H9 (cell line): ENCODE results near the gene SUMO2. TPM values are rescaled to one million over a fixed set of nuclear protein-coding genes. Genes with fewer than 3 reads are reported as not detected.

Source experiments
- DNase-seq: peaks from one replicate; pipeline ENCODE4 v3.0.0-alpha.2; 2017
- H2AFZ ChIP-seq: one replicate; pipeline ENCODE4 v1.6.1; 2013; ENCODE audit warnings: mild to moderate bottlenecking, low read length, control low read depth, moderate library complexity
- H2AK5ac ChIP-seq: 2 replicates; pipeline ENCODE4 v1.6.1; 2013; ENCODE audit warnings: low read length, control low read depth, mixed read lengths; ENCODE audit not compliant: insufficient read length
- H2BK120ac ChIP-seq: one replicate; pipeline ENCODE4 v1.6.1; 2013; ENCODE audit warnings: low read depth, mild to moderate bottlenecking, low read length, control low read depth, inconsistent platforms; ENCODE audit not compliant: poor library complexity, severe bottlenecking
- H2BK12ac ChIP-seq: 2 replicates; pipeline ENCODE4 v1.6.1; 2013; ENCODE audit warnings: low read length, control low read depth, mixed read lengths, low read depth; ENCODE audit not compliant: insufficient read length
- H2BK15ac ChIP-seq: 2 replicates; pipeline ENCODE4 v1.6.1; 2013; ENCODE audit warnings: low read depth, low read length, control low read depth
- H2BK20ac ChIP-seq: one replicate; pipeline ENCODE4 v1.6.1; 2013; ENCODE audit warnings: low read depth, mild to moderate bottlenecking, low read length, control low read depth, inconsistent platforms; ENCODE audit not compliant: poor library complexity, severe bottlenecking
- H2BK5ac ChIP-seq: 2 replicates; pipeline ENCODE4 v1.6.1; 2013; ENCODE audit warnings: low read length, control low read depth, mixed read lengths; ENCODE audit not compliant: insufficient read length
- H3K14ac ChIP-seq: 2 replicates; pipeline ENCODE4 v1.6.1; 2013; ENCODE audit warnings: low read length, control low read depth; ENCODE audit not compliant: insufficient read depth
- H3K18ac ChIP-seq: 2 replicates; pipeline ENCODE4 v1.6.1; 2013; ENCODE audit warnings: low read depth, mild to moderate bottlenecking, mixed read lengths, low read length, control low read depth; ENCODE audit not compliant: insufficient read length
- H3K23ac ChIP-seq: 2 replicates; pipeline ENCODE4 v1.6.1; 2013; ENCODE audit warnings: low read length, control low read depth, mixed read lengths, low read depth; ENCODE audit not compliant: insufficient read length
- H3K23me2 ChIP-seq: 2 replicates; pipeline ENCODE4 v1.6.1; 2013; ENCODE audit warnings: low read depth, mild to moderate bottlenecking, mixed read lengths, low read length, control low read depth; ENCODE audit not compliant: insufficient read length, poor library complexity, severe bottlenecking
- H3K27ac ChIP-seq: 2 replicates; pipeline ENCODE4 v1.5.1; 2013; ENCODE audit warnings: low read length, control low read depth, mixed read lengths, low read depth; ENCODE audit not compliant: insufficient read length
- H3K27me3 ChIP-seq: 2 replicates; pipeline ENCODE4 v1.6.1; 2013; ENCODE audit warnings: low read length, control low read depth, inconsistent platforms; ENCODE audit not compliant: insufficient read depth
- H3K4ac ChIP-seq: 2 replicates; pipeline ENCODE4 v1.6.1; 2013; ENCODE audit warnings: low read depth, mild to moderate bottlenecking, control low read depth, inconsistent platforms, low read length, moderate library complexity
- H3K4me1 ChIP-seq: 2 replicates; pipeline ENCODE4 v1.6.1; 2013; ENCODE audit warnings: low read length, control low read depth, inconsistent platforms; ENCODE audit not compliant: insufficient read depth
- H3K4me2 ChIP-seq: 2 replicates; pipeline ENCODE4 v1.6.1; 2013; ENCODE audit warnings: low read length, control low read depth, mixed read lengths; ENCODE audit not compliant: insufficient read length, insufficient read depth
- H3K56ac ChIP-seq: 2 replicates; pipeline ENCODE4 v1.6.1; 2013; ENCODE audit warnings: low read depth, mild to moderate bottlenecking, mixed read lengths, low read length, control low read depth; ENCODE audit not compliant: insufficient read length
- H3K79me1 ChIP-seq: 2 replicates; pipeline ENCODE4 v1.6.1; 2013; ENCODE audit warnings: low read depth, mild to moderate bottlenecking, moderate library complexity, low read length, control low read depth, inconsistent platforms; ENCODE audit not compliant: insufficient read depth, poor library complexity, severe bottlenecking
- H3K79me2 ChIP-seq: 2 replicates; pipeline ENCODE4 v1.6.1; 2013; ENCODE audit warnings: low read length, control low read depth, inconsistent platforms; ENCODE audit not compliant: insufficient read depth
- H3K9ac ChIP-seq: 2 replicates; pipeline ENCODE4 v1.6.1; 2013; ENCODE audit warnings: low read length, control low read depth, mixed read lengths; ENCODE audit not compliant: insufficient read length; ENCODE audit errors: extremely low read depth
- H3K9me3 ChIP-seq: one replicate; pipeline ENCODE4 v1.6.1; 2013; ENCODE audit warnings: low read depth, low read length, inconsistent platforms; ENCODE audit not compliant: control insufficient read depth
- H3T11ph ChIP-seq: one replicate; pipeline ENCODE4 v1.6.1; 2013; ENCODE audit warnings: mild to moderate bottlenecking, low read length, control low read depth, inconsistent platforms
- H4K20me1 ChIP-seq: one replicate; pipeline ENCODE4 v1.6.1; 2013; ENCODE audit not compliant: control insufficient read depth, insufficient read length, insufficient read depth
- H4K5ac ChIP-seq: 2 replicates; pipeline ENCODE4 v1.6.1; 2013; ENCODE audit warnings: low read depth, mild to moderate bottlenecking, mixed read lengths, low read length, control low read depth; ENCODE audit not compliant: insufficient read length
- H4K8ac ChIP-seq: replicated peaks from 2 replicates; pipeline ENCODE4 v1.6.1; 2013; ENCODE audit warnings: low read length, control low read depth, mixed read lengths, low read depth; ENCODE audit not compliant: insufficient read length
- H4K91ac ChIP-seq: 2 replicates; pipeline ENCODE4 v1.6.1; 2013; ENCODE audit warnings: low read depth, mild to moderate bottlenecking, moderate library complexity, mixed read lengths, low read length, control low read depth; ENCODE audit not compliant: insufficient read length
- H3K27ac Mint-ChIP-seq, 3 experiments: 2 replicates in 2 of 3; 3 replicates in 1 of 3; pipeline ENCODE4 v1.8.0; 2020 to 2021; ENCODE audit warnings: mixed read lengths in 3 of 3, mild to moderate bottlenecking in 1 of 3, moderate library complexity in 1 of 3
- H3K27me3 Mint-ChIP-seq: 2 replicates; pipeline ENCODE4 v1.8.0; 2021; ENCODE audit warnings: low read depth, mild to moderate bottlenecking, moderate library complexity, mixed read lengths
- H3K36me3 Mint-ChIP-seq, 3 experiments: 2 replicates in 2 of 3; 3 replicates in 1 of 3; pipeline ENCODE4 v1.8.0; 2020 to 2021; ENCODE audit warnings: low read depth in 3 of 3, mixed read lengths in 3 of 3; ENCODE audit not compliant: insufficient read depth in 1 of 3
- H3K4me1 Mint-ChIP-seq, 2 experiments: 2 replicates each; pipeline ENCODE4 v1.8.0; 2020; ENCODE audit warnings: mixed read lengths in 2 of 2
- H3K4me3 Mint-ChIP-seq, 2 experiments: 2 replicates in 1 of 2; 3 replicates in 1 of 2; pipeline ENCODE4 v1.8.0; 2020 to 2021; ENCODE audit warnings: mild to moderate bottlenecking in 2 of 2, mixed read lengths in 2 of 2, moderate library complexity in 1 of 2
- H3K9me3 Mint-ChIP-seq, 2 experiments: 2 replicates in 1 of 2; 3 replicates in 1 of 2; pipeline ENCODE4 v1.8.0; 2020; ENCODE audit warnings: mild to moderate bottlenecking in 2 of 2, mixed read lengths in 2 of 2, moderate library complexity in 1 of 2
- CTCF ChIP-seq: fragments of 200-600 bp; sonication (generic); conservative IDR thresholded peaks from 3 replicates; pipeline ENCODE4 v1.8.0; 2021; ENCODE audit warnings: antibody characterized with exemption, mild to moderate bottlenecking
- WGBS: extraction: QIAGEN DNeasy Blood & Tissue Kit; methylation state at CpG from one replicate; pipeline ENCODE4 v1.1.7; 2013; ENCODE audit warnings: missing lambda C conversion rate, low lambda C conversion rate, mixed read lengths; ENCODE audit not compliant: insufficient read length; ENCODE audit errors: extremely low coverage; 5-methylcytosine and 5-hydroxymethylcytosine counted together
- total RNA-seq: library from RNA; stranded (reverse); gene quantifications from 2 replicates; pipeline ENCODE4 v1.2.1, GENCODE V29; 2021

Gene SUMO2
- total RNA-seq, 1 experiment from 2014 or later = 813 TPM

- Mint-ChIP-seq H3K4me3 (no peak overlapping the region), H3K4me1 (peaks cover 4 to 12% of the 10 kb centered on the region in 2 experiments), H3K9me3 (peaks cover 0 to 4% of the 10 kb centered on the region in 2 experiments; a peak in 1 of 5 replicates), H3K36me3 (peaks cover 2 to 18% (median 8%) of the 10 kb centered on the region in 3 experiments; a peak in 5 of 7 replicates), H3K27ac (peak overlapping the region in 1 of 3 experiments; percentile 60; a peak in 1 of 7 replicates), H3K27me3 (no peaks in the 10 kb centered on the region)
- no peak for TF ChIP-seq CTCF
- H4K20me1 ChIP-seq = no peaks in the 10 kb centered on the region
- no peak overlapping the region for H3K56ac ChIP-seq
- no peak overlapping the region for H2BK120ac ChIP-seq
- H3K79me1 ChIP-seq = no peaks in the 10 kb centered on the region
- no peak overlapping the region for H3T11ph ChIP-seq
- H3K23me2 ChIP-seq = no peaks in the 10 kb centered on the region
- H4K5ac ChIP-seq = no peak overlapping the region
- no peak overlapping the region for H3K23ac ChIP-seq
- no peak overlapping the region for H3K14ac ChIP-seq
- no peak overlapping the region for H3K9ac ChIP-seq
- no peak for DNase-seq
- H3K9me3 ChIP-seq = no peaks in the 10 kb centered on the region
- H3K27me3 ChIP-seq = no peaks in the 10 kb centered on the region
- H3K18ac ChIP-seq = no peak overlapping the region
- WGBS = no CpG with 5 or more reads among the region's 5 CpGs
- H2BK12ac ChIP-seq = no peak overlapping the region
- no peak overlapping the region for H2BK15ac ChIP-seq
- H4K8ac ChIP-seq = no peak overlapping the region
- H3K79me2 ChIP-seq = no peaks in the 10 kb centered on the region
- no peak overlapping the region for H2AK5ac ChIP-seq
- H2AFZ ChIP-seq = no peak overlapping the region
- H2BK20ac ChIP-seq = no peak overlapping the region
- no peak overlapping the region for H3K4ac ChIP-seq
- H3K4me2 ChIP-seq = no peak overlapping the region
- no peak overlapping the region for H2BK5ac ChIP-seq
- H4K91ac ChIP-seq = no peak overlapping the region
- H3K27ac ChIP-seq = no peak overlapping the region
- no peaks in the 10 kb centered on the region for H3K4me1 ChIP-seq
Observed at GRCh38 chr17:75160211-75160610, 22.5 kb downstream of the SUMO2 start.
